ENCODE measurements around the gene IPMK. TPM values are rescaled to one million over a fixed set of nuclear protein-coding genes. Genes with fewer than 3 reads are reported as not detected.
"Not testable (repeated sequence)": the region's sequence is repeated elsewhere in the genome, so short reads cannot be mapped to it uniquely, and the experiment has no call there.

The IPMK gene
- total RNA-seq, 2 donors from 2014 or later = 5.6 to 10.0 TPM

- Mint-ChIP-seq H3K27ac (no peak overlapping the region), H3K27me3 (peaks cover 2 to 12% of the 10 kb centered on the region in 2 donors), H3K4me1 (ENCODE audit: low read depth in 2 of 2) (no peaks in the 10 kb centered on the region), H3K36me3 (no peaks in the 10 kb centered on the region), H3K4me3 (no peak overlapping the region), H3K9me3 (no peaks in the 10 kb centered on the region)
- no peak for ATAC-seq
- DNase-seq (ENCODE audit: low spot score) = no peak
Measured at GRCh38 chr10:58179238-58179637, 88.5 kb downstream of the IPMK start.

- DNase-seq (ENCODE audit: low spot score) (no peak), ATAC-seq (no peak)
- Mint-ChIP-seq H3K4me1 (ENCODE audit: low read depth in 2 of 2) (no peaks in the 10 kb centered on the region), H3K27me3 (peaks cover 2 to 12% of the 10 kb centered on the region in 2 donors), H3K9me3 (no peaks in the 10 kb centered on the region), H3K4me3 (no peak overlapping the region), H3K27ac (no peak overlapping the region), H3K36me3 (no peaks in the 10 kb centered on the region)
Measured at GRCh38 chr10:58178811-58179210, 88.9 kb downstream of the IPMK start.

- Mint-ChIP-seq H3K27me3 (peaks cover 7 to 16% of the 10 kb centered on the region in 2 donors), H3K27ac (no peak overlapping the region), H3K4me1 (ENCODE audit: low read depth in 2 of 2) (no peaks in the 10 kb centered on the region), H3K9me3 (no peaks in the 10 kb centered on the region), H3K4me3 (no peak overlapping the region), H3K36me3 (no peaks in the 10 kb centered on the region)
- ATAC-seq (no peak), DNase-seq (ENCODE audit: low spot score) (no peak)
Measured at GRCh38 chr10:58177362-58177947, 90.2 kb downstream of the IPMK start.

GRCh38 chr10:58175990-58176900 lies 91.4 kb downstream of the IPMK start:
- no peak overlapping the region for H3K27ac Mint-ChIP-seq
- ATAC-seq (no peak), DNase-seq (ENCODE audit: low spot score) (no peak)
- no peak overlapping the region for H3K4me3 Mint-ChIP-seq
- H3K36me3 Mint-ChIP-seq = no peaks in the 10 kb centered on the region
- no peaks in the 10 kb centered on the region for H3K9me3 Mint-ChIP-seq
- H3K27me3 Mint-ChIP-seq = peaks cover 9 to 19% of the 10 kb centered on the region in 2 donors
- no peaks in the 10 kb centered on the region for H3K4me1 Mint-ChIP-seq (ENCODE audit: low read depth in 2 of 2)

GRCh38 chr10:58174831-58175230 lies 92.9 kb downstream of the IPMK start:
- no peaks in the 10 kb centered on the region for H3K4me1 Mint-ChIP-seq (ENCODE audit: low read depth in 2 of 2)

GRCh38 chr10:58173391-58173790 lies 94.3 kb downstream of the IPMK start:
- ATAC-seq = no peak
- H3K27me3 Mint-ChIP-seq = peaks cover 12 to 21% of the 10 kb centered on the region in 2 donors
- no peaks in the 10 kb centered on the region for H3K4me1 Mint-ChIP-seq (ENCODE audit: low read depth in 2 of 2)
- no peaks in the 10 kb centered on the region for H3K36me3 Mint-ChIP-seq
- H3K9me3 Mint-ChIP-seq = no peaks in the 10 kb centered on the region
- DNase-seq (ENCODE audit: low spot score) = no peak
- no peak overlapping the region for H3K4me3 Mint-ChIP-seq
- H3K27ac Mint-ChIP-seq = no peak overlapping the region

More at GRCh38 chr10:58174831-58175230, 92.9 kb downstream of the IPMK start:
- ATAC-seq (no peak), DNase-seq (ENCODE audit: low spot score) (no peak)
- Mint-ChIP-seq H3K36me3 (no peaks in the 10 kb centered on the region), H3K4me3 (no peak overlapping the region), H3K9me3 (no peaks in the 10 kb centered on the region), H3K27me3 (peaks cover 8 to 12% of the 10 kb centered on the region in 2 donors), H3K27ac (no peak overlapping the region)

- Mint-ChIP-seq H3K27ac (no peak overlapping the region), H3K27me3 (peaks cover 12 to 32% of the 10 kb centered on the region in 2 donors), H3K4me1 (ENCODE audit: low read depth in 2 of 2) (no peaks in the 10 kb centered on the region), H3K4me3 (no peak overlapping the region), H3K36me3 (no peaks in the 10 kb centered on the region), H3K9me3 (no peaks in the 10 kb centered on the region)
- DNase-seq (ENCODE audit: low spot score) (no peak), ATAC-seq (no peak)
Measured at GRCh38 chr10:58171146-58171545, 96.5 kb downstream of the IPMK start.

- H3K4me3 Mint-ChIP-seq = no peak overlapping the region
- no peak overlapping the region for H3K27ac Mint-ChIP-seq
- ATAC-seq (no peak), DNase-seq (ENCODE audit: low spot score) (no peak)
- peaks cover 10 to 37% of the 10 kb centered on the region in 2 donors for H3K27me3 Mint-ChIP-seq
- no peaks in the 10 kb centered on the region for H3K9me3 Mint-ChIP-seq
- H3K4me1 Mint-ChIP-seq (ENCODE audit: low read depth in 2 of 2) = no peaks in the 10 kb centered on the region
- no peaks in the 10 kb centered on the region for H3K36me3 Mint-ChIP-seq
Measured at GRCh38 chr10:58164517-58164916, 103.2 kb downstream of the IPMK start.

GRCh38 chr10:58158806-58159205 lies 108.9 kb downstream of the IPMK start:
- Mint-ChIP-seq H3K36me3 (no peaks in the 10 kb centered on the region), H3K4me1 (ENCODE audit: low read depth in 2 of 2) (peaks cover 4 to 13% of the 10 kb centered on the region in 2 donors), H3K27ac (no peak overlapping the region), H3K9me3 (no peaks in the 10 kb centered on the region), H3K4me3 (no peak overlapping the region), H3K27me3 (peaks cover 13 to 31% of the 10 kb centered on the region in 2 donors)
- DNase-seq (ENCODE audit: low spot score) (no peak), ATAC-seq (no peak)

GRCh38 chr10:58157076-58157766 lies 110.5 kb downstream of the IPMK start:
- Mint-ChIP-seq H3K27me3 (peaks cover 18 to 27% of the 10 kb centered on the region in 2 donors), H3K4me1 (ENCODE audit: low read depth in 2 of 2) (peaks cover 4 to 13% of the 10 kb centered on the region in 2 donors), H3K4me3 (peak overlapping the region; percentile 49), H3K36me3 (no peaks in the 10 kb centered on the region), H3K27ac (peak overlapping the region; percentile 51 to 59), H3K9me3 (no peaks in the 10 kb centered on the region)
- peak; percentile 62 for DNase-seq (ENCODE audit: low spot score)
- peak; percentile 88 to 92 for ATAC-seq

- H3K4me1 Mint-ChIP-seq (ENCODE audit: low read depth in 2 of 2) = peaks cover 4 to 13% of the 10 kb centered on the region in 2 donors
- ATAC-seq; H3K9me3 Mint-ChIP-seq; H3K36me3 Mint-ChIP-seq; DNase-seq (ENCODE audit: low spot score): not testable (repeated sequence)
- H3K27me3 Mint-ChIP-seq = peaks cover 18 to 33% of the 10 kb centered on the region in 2 donors
- peak overlapping the region; percentile 4 for H3K4me3 Mint-ChIP-seq
- peak overlapping the region in 1 of 2 donors; percentile 45 for H3K27ac Mint-ChIP-seq
Measured at GRCh38 chr10:58155941-58156340, 111.8 kb downstream of the IPMK start.

- Mint-ChIP-seq H3K4me1 (ENCODE audit: low read depth in 2 of 2) (peaks cover 4 to 13% of the 10 kb centered on the region in 2 donors), H3K4me3 (no peak overlapping the region), H3K36me3 (no peaks in the 10 kb centered on the region)
Measured at GRCh38 chr10:58153751-58154150, 113.9 kb downstream of the IPMK start.

GRCh38 chr10:58152673-58153263 lies 114.9 kb downstream of the IPMK start:
- ATAC-seq (no peak), DNase-seq (ENCODE audit: low spot score) (no peak)
- Mint-ChIP-seq H3K4me1 (ENCODE audit: low read depth in 2 of 2) (peaks cover 4 to 8% of the 10 kb centered on the region in 2 donors), H3K27me3 (peaks cover 13 to 27% of the 10 kb centered on the region in 2 donors), H3K4me3 (no peak overlapping the region), H3K27ac (no peak overlapping the region), H3K9me3 (no peaks in the 10 kb centered on the region), H3K36me3 (no peaks in the 10 kb centered on the region)

More at GRCh38 chr10:58153751-58154150, 113.9 kb downstream of the IPMK start:
- Mint-ChIP-seq H3K9me3 (no peaks in the 10 kb centered on the region), H3K27me3 (peaks cover 18 to 27% of the 10 kb centered on the region in 2 donors), H3K27ac (no peak overlapping the region)
- ATAC-seq (no peak), DNase-seq (ENCODE audit: low spot score) (no peak)
